Left forelimb (tissue), 1 donor: Measurements from ENCODE around the gene IPO4.

Experiments used
- DNase-seq: peaks from one replicate; pipeline ENCODE4 v3.0.0-alpha.2; 2018; ENCODE audit warnings: low spot score

The IPO4 gene

GRCh38 chr14:24131549-24131966 is 57.1 kb downstream of the IPO4 start:
- DNase-seq = peak; percentile 60

DNA sequence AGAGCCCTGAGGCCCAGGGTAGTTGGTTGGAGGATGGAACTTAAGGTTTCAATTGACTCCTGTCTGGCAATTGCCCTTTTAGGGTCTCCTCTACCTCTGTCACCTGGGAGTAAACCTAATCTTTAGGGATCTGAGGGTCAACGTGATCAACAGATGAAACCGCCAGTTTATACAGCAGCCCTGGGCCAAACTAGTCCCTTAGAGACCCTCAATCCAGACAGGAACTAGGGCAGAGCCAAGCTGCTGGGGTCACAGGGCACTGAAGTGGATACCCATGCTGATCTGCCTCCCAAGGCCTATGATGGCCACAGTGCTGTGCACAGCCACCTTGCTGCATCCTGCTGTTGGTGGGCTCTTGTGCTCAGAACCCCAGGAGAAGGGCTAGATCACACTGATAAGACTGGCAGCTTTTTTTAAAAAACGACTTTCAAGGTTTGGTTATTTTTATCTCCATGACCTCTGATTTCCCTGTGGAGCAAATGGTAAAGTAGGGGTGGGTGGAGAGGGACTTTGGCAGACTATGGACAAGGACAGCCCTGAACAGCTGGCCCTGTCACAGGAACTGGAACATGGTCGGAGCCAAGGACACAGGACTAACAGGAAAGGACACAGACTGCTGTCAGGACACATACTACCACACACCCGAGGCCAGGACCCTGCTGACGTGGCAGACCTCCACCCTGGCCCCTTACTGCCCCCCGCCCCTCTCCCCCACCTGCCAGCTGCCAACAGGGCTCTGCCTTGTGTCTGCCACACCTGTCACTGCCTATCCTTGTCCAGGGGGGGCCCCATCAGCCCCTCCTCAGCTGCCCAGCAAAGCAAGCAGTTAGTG is 57.7 kb downstream of the IPO4 start:
- DNase-seq = peak; percentile 81

DNA sequence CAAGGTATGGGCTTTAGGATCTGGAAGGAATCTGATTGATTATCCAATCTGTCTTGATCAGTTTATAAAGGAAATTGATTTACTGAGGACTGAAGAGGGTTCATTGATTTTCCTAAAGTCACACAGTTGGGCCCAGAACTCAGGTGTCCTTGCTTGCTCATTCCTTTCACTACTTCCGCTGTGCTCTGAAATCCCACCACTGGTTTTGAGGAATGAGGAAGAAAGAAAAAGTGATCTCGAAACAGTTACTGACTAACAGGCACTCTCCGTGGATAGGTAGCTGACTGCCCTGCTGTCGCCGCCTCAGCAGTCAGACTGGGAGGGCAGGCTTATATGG is 58.3 kb downstream of the IPO4 start, which contains the start of gene FITM1:
TSS of gene FITM1 (plus strand) at position 280 of the 337 bp plus-strand sequence. CDS start 905 bp downstream, outside the sequence.
- DNase-seq = peak; percentile 31
